ENCODE results near the gene SCRN3.
"Not testable (repeated sequence)": the region's sequence is repeated elsewhere in the genome, so short reads cannot be mapped to it uniquely, and the experiment has no call there.

SCRN3 gene, protein sequence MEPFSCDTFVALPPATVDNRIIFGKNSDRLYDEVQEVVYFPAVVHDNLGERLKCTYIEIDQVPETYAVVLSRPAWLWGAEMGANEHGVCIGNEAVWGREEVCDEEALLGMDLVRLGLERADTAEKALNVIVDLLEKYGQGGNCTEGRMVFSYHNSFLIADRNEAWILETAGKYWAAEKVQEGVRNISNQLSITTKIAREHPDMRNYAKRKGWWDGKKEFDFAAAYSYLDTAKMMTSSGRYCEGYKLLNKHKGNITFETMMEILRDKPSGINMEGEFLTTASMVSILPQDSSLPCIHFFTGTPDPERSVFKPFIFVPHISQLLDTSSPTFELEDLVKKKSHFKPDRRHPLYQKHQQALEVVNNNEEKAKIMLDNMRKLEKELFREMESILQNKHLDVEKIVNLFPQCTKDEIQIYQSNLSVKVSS

DNA sequence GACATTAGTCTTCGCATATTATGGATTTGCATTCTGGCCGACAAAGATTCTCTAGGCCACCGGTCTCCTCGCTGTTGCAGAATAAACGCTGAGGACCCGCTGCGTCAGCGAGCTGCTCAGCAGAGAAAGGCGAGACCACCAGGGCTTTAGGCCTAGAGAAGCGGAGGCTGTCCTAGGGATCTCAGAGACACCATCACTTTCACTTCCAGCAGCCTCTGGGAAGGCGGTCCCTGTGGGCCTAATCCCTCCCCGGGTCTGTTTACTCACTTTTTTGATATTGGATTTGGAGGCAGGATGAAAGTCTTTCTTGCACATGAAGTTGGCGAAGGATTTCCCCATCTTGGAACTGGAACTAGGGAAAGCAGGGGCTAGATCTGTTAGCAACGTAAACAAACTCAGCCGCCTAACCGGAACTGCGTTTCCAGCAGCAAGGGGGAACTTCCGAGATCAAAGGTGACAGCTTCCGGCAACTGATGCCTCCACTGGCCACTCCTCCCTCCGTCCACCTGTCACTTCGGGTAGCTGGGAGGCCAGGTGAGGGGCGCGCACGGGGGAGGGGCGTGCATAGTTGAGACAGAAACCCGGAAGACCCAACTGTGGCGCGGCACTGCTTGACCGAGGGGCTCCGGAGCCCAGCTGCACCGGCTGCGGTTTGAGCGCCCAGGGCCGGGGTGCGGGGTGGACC is at the start of gene SCRN3:
Gene SCRN3 (plus strand): TSS at position 447 of the 685 bp plus-strand sequence. CDS start 2,554 bp downstream, outside the sequence.
- peak; percentile 82 for FAIRE-seq

DNA sequence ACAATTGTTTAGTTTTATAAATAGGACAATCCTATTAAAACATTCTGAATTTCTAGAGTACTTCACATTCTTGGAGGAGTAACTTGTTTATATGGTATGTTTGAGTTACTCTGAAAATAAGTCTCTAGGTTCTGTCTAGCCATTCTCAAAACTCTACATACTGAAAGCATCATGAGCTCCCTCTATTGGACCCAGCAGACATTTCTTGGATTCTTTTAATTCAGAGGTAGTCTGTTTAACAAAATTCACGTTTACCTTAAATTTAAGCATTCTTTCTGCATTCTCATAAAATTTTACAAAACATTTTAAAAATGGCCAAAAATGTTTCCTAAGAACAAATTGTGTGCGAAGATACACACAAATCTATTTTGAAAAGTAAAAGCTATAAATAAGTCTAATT is 45.5 kb upstream of the SCRN3 start:
- peak; percentile 96 for FAIRE-seq

DNA sequence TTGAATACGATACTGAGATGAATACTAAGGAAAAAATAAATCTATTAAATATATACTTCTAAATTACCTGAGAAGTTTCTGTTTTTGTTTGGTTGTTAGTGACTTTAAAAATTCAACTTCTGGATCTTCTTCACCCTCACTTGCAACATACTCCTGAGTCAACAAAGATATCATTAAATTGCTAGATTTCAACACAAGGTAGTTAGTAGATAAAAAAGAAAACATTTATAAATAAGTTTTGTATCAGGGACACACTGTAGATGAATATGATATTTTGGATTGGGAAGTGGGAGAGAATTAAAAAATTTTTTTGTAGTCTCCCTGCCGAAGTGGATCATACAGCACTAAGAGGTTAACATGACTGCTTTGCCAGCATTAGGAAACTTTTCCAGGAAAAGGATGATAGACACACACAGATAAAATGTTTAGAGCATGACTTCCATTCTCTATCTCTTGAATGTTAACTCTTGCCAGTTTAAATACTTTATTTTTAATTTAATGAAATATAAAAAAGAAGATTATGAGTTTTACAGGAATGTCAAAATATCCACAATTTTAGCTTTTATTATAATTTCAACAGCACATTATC is 44.8 kb upstream of the SCRN3 start:
- FAIRE-seq = peak; percentile 3

DNA sequence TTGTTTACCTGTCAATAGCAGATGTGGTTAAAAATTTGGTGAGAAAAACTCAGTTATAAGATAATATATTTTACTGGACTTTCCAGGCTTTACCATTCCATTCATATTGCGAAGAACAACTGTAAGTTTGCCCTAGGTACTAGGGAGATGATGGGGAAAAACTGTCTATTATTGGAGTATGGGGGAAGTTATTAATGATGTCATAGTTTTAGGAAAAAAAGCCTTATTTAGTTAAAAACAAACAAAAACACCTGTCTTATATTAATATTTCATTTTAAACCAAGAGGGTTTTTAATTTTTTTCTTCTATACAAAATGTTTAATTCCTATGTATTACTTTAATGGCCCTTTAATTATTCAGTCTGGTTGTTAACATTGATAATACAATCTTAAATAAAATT is 42.5 kb upstream of the SCRN3 start:
- no peak for FAIRE-seq

DNA sequence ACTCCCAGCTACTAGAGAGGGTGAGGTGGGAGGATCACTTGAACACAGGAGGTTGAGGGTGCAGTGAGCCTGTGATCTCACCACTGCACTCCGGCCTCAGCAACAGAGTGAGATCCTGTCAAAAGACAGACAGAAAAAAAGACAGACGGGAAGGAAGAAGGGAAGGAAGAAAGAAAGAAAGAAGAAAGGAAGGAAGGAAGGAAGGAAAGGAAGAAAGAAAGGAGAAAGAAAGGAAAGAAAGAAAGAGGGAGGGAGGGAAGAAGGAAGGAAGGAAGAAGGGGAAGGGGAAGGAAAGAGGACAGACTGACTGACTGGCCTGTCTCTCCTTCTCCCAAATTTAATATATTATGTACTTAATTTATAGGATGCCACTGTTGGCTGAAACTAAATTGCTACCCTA is 39.2 kb upstream of the SCRN3 start:
- FAIRE-seq = no peak

DNA sequence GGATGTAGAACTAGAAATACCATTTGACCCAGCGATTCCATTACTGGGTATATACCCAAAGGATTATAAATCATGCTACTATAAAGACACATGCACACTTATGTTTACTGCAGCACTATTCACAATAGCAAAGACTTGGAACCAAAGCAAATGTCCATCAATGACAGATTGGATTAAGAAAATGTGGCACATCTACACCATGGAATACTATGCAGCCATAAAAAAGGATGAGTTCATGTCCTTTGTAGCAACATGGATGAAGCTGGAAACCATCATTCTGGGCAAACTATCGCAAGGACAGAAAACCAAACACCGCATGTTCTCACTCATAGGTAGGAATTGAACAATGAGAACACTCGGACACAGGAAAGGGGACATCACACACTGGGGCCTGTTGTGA is 35.9 kb upstream of the SCRN3 start:
- FAIRE-seq = not testable (repeated sequence)

DNA sequence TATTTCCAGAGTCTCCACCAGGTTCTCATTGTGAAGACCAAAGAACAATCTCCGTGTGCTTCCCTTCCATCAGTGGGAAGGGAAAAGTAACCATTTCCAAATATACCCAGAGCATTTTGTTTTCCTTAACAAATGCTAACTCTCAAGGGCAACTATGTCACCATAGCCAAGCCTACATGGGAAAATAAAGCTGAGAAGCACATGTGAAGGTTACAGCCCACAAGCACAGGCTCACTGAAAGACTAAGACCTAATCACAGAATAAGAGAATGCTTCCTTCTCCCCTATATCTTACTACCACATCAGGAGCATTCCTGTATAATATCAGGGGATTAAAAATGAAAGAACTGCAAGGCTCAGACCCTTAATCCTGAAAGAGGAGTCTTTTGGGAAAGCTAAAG is 32.6 kb upstream of the SCRN3 start:
- FAIRE-seq = no peak

DNA sequence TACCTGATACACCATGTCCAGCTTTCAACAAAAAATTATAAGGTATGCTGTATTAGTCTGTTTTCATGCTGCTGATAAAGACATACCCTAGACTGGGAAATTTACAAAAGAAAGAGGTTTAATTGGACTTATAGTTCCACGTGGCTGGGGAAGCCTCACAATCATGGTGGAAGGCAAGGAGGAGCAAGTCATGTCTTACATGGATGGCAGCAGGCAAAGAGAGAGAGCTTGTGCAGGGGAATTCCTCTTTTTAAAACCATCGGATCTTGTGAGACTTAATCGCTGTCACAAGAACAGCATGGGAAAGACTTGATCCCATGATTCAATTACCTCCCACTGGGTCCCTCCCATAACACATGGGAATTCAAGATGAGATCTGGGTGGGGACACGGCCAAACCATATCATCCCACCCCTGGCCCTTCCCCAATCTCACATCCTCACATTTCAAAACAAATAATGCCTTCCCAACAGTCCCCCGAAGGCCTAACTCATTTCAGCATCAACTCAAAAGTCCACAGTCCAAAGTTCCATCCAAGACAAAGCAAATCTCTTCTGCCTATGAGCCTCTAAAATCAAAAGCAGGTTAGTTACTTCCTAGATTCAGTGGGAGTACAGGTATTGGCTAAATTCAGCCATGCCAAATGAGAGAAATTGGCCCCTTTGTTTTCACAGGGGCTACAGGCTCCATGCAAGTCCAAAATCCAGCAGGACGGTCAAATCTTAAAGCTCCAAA is 31.9 kb upstream of the SCRN3 start:
- FAIRE-seq = not testable (repeated sequence)

DNA sequence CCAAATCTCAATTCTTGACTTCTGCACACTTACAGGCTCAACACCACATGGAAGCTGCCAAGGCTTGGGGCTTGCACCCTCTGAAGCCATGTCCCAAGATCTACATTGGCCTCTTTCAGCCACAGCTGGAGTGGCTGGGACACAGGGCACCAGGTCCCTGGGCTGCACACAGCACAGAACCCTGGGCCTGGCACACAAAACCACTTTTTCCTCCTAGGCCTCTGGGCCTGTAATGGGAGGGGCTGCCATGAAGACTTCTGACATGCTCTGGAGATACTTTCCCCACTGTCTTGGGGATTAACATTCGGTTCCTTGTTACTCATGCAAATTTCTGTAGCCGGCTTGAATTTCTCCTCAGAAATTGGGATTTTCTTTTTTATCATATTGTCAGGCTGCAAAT is 30.9 kb upstream of the SCRN3 start:
- no peak for FAIRE-seq

DNA sequence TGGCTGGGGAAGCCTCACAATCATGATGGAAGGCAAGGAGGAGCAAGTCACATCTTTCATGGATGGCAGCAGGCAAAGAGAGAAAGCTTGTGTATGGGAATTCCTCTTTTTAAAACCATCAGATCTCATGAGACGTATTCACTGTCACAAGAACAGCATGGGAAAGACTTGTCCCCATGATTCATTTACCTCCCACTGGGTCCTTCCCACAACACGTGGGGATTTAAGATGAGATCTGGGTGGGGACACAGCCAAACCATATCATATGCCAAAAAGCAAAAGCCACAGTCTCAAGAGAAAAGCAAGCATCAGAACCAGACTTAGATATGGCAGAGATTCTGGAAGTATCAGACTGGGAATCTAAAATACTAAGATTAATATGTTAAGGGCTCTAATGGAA is 30.0 kb upstream of the SCRN3 start:
- FAIRE-seq = no peak

DNA sequence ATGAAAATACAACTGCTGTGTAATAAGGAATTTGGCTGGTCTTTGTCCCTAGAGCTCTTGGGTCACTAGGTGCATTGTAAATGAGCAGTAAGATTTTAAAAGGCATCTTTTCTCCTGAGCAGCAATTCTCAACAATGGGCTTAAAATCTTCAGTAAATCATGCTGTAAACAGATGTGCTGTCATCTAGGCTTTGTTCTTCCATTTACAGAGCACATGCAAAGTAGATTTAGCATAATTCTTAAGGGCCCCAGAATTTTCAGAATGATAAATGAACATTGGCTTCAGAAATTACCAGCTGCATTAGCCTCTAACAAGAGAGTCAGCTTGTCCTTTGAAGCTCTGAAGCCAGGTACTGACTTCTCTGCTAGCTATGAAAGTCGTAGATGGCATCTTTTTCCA is 26.8 kb upstream of the SCRN3 start:
- no peak for FAIRE-seq

DNA sequence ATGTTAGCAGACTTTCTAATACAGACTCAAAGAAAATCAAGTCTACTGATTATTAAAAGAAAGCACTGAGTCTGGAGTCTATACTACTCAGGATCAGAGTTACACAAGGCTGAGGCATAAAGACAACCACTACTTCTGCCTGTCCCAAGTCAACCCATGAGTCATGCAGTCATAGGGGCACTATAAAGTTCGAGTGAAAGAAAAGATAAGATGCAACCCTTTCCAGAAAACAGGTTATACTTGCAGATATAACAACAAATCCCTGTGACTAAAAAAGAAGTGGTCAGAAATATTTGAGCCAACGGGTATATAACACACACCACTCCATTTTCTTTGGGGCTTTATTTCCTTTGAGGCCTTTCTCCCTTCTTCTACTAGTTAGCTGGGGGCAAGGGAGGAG is 18.6 kb upstream of the SCRN3 start:
- FAIRE-seq = no peak

DNA sequence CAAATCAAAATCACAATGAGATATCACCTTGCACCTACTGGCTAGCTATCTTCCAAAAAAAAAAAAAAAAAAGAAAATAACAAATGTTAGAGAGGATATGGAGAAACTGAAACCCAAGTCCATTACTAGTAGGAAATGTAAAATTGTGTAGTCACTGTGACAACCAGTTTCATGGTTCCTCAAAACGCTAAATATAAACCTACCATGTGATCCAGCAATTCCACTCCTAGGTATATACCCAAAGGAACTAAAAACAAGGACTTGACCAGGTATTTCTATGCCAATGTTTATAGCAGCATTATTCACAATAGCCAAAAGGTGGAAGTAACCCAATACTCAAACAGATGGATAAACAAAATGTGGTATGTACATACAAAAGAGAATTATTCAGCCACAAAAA is 11.7 kb upstream of the SCRN3 start:
- FAIRE-seq = no peak

DNA sequence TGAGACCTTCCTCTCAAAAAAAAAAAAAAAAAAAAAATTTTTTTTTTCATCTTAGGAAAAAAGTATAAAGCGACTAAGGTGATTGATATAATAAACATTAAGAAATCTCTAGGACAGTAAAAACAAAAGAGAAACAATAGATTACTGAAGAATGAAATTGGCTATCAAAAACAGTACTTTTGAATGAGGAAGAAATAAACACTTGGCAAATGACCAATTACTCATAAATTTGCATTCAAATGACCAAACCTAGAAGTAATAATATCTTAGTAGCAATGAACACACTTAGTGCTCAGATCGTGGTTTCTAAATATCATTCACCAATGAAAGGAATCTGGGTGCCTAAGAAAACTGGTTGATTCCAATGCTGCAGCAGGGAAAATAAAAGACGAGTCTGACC is 10.3 kb upstream of the SCRN3 start:
- FAIRE-seq = no peak

DNA sequence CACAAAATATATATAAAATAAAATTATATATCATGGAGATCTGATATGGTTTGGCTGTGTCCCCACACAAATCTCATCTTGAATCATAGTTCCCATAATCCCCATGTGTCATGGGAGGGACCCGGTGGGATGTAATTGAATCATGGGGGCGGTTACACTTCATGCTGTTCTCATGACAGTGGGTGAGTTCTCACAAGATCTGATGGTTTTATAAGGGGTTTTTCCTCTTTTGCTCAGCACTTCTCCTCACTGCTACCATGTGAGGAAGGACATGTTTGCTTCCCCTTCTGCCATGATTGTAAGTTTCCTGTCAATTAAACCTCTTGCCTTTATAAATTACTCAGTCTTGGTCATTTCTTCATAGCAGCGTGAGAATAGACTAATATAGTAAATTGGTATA is 6.8 kb upstream of the SCRN3 start:
- FAIRE-seq = not testable (repeated sequence)

DNA sequence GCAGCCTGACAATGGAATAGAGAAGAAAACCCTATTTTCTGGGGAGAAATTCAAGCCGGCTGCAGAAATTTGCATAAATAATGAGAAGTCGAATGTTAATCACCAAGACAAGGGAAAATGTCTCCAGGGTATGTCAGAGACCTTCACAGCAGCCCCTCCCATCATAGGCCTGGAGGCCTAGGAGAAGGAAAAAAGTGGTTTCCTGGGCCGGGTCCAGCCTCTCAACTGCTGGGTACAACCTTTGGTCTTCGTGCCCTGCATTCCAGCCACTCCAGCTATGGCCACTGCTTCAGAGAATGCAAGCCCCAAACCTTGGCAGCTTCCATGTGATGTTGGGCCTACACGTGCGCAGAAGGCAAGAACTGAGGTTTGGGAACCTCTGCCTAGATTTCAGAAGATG is 6.0 kb upstream of the SCRN3 start:
- FAIRE-seq = no peak

DNA sequence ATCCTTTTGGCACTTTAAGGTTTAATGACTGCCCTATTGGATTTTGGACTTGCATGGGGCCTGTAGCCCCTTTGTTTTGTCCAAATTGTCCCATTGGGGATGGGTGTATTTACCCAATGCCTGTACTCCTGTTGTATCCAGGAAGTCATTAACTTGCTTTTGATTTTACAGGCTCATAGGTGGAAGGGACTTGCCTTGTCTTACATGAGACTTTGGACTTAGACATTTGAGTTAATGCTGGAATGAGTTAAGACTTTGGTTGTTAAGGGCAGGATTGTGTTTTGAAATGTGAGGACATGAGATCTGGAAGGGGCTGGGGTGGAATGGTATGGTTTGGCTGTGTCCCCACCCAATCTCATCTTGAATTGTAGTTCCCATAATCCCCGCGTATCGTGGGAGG is 5.2 kb upstream of the SCRN3 start:
- not testable (repeated sequence) for FAIRE-seq

DNA sequence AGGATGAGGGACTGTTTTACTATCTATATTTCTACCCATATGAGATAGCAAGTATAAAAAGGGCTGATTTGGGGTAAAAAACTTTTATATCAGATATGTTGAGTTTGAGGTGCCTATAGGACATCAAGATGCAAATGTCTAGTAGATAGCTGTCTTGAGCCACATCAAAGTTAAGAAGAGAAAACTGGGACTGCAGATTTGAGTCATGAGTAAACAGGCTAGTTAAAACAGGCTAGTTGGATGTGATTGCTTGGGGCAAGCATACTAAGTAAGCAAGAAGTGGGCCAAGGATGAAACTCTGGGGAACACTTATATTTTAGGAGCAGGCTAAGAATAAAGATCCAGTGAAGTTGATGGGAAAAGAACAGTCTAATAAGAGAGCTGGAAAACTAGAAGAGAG is 2.8 kb upstream of the SCRN3 start:
- FAIRE-seq = no peak

DNA sequence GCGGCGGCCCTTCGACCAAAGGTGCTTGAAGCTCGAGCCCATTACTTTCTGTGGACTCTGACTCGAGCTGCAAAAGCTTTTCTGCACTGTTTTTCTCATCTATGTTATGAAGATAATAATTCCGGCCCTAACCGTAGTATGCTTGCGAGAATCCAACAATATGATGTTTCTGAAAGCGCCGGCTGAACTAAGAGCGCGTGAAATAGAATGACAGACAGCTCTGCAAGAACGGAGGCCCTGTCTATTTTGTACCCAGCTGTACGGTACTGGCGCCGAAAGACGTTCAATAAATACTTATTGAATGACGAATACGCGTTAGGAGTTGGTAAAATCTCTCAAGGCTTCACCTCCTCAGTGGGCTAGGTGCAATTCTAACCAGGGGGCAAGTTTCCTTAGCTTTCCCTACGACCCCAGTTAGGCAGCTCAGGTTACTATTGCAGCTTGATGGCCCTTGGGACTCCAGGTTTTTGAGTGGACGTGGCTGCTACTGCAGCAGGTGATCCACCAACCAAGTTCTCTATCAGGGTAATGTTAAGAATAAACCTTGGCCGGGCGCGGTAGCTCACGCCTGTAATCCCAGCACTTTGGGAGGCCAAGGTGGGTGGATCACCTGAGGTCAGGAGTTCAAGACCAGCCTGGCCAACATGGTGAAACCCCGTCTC is 570 bp downstream of the SCRN3 start:
- FAIRE-seq = no peak

DNA sequence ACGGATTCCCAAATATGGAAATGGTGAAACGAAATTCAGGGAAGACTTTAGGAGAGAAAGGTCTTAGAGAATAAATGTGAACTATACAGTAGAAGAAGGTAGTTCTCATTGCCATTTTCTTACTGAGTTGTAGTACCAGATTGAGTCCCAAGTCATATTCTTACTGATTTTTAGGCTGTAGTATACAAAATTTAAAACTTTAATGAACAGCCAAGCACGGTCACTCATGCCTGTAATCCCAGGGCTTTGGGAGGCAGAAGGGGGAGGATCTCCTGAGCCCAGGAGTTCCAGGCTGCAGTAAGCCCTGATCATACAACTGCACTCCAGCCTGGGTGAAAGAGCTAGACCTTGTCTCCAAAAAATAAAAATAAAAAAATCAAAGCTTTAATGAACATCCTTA is 2.2 kb downstream of the SCRN3 start:
- no peak for FAIRE-seq

DNA sequence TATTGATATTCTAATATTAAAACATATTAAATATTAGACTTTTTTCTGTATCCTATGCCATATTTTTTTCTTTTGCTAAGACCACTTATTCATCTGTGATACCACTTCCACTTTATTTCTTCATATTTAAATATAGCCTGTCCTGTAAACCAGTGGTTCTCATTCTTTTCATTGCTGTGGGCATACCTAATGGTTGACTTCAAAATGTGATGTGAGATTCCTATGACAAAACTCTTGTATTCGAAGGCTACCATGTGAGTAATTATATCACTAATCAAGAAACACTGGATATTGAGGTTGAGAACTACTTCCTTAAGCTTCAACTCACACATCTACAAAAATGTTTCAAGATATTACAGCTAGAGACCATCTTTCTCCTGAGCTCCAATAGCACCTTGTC is 3.6 kb downstream of the SCRN3 start:
- FAIRE-seq = peak; percentile 61

DNA sequence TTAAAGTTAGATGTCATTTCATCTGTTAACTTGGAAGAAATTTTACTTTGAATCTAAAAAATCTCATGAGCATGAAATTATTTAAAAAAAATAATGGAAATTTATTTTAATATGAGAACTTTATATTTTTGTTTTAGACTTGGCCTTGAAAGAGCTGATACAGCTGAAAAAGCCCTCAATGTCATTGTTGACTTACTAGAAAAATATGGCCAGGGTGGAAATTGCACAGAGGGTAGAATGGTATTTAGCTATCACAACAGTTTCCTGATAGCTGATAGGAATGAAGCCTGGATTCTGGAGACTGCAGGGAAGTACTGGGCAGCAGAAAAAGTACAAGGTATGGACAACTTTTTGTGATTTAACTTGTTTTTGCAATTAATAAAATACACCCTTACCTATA is 5.3 kb downstream of the SCRN3 start:
- no peak for FAIRE-seq

DNA sequence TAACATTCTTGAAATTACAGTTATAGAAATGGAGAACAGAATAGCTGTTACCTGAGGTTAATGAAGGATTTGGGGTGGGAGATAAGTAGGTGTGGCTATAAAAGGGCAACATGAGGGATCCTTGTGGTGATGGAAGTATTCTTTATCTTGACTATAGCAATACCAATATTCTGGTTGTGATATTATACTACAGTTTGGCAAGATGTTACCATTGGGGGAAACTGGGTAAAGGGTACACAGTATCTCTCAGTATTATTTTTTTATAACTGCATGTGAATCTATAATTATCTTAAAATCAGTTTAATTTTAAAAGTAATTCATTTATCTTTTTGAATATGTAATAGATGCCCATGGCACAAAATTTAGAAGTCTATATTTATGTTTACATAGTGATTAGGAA is 8.1 kb downstream of the SCRN3 start:
- no peak for FAIRE-seq
